Measurements from ENCODE around the gene STT3A. TPM values are rescaled to one million over a fixed set of nuclear protein-coding genes. Genes with fewer than 3 reads are reported as not detected.

Gene STT3A
- polyA plus RNA-seq, 2 of the 4 experiments (the other 2 are of a cell fraction), result 92.1 to 197 TPM

- ATAC-seq, result peak; percentile 59 to 80
- ChIA-PET POLR2A (interaction anchor here (1.9 kb wide), 1 partner anchor 261 kb away, joined by 5 read pairs; the partner anchor contains the start of gene HYLS1), CTCF (interaction anchor here (0.7 to 1.2 kb wide), 4 partner anchors 18 to 458 kb away, joined by 3 read pairs; no protein-coding TSS in a partner anchor)
- peak overlapping the region; percentile 79 for H3K4me2 ChIP-seq
- 2% methylated on average over 16 of the region's 18 CpGs for WGBS (ENCODE audit: missing lambda C conversion rate)
- H3K4me3 ChIP-seq, result peak overlapping the region; percentile 60
- no peak for FAIRE-seq
- peak overlapping the region; percentile 84 to 88 for H3K27ac ChIP-seq
- H3K9me3 ChIP-seq, result no peaks in the 10 kb centered on the region
- DNase-seq (ENCODE audit: low read depth in 1 of 2, low spot score in 1 of 2), result peak; percentile 68 to 90
- peak; percentile 65 to 88; a peak in 3 of 4 replicates for TF ChIP-seq CEBPB (IDR thresholded peaks at IDR 0.05)
- TF ChIP-seq, protein P1, sequence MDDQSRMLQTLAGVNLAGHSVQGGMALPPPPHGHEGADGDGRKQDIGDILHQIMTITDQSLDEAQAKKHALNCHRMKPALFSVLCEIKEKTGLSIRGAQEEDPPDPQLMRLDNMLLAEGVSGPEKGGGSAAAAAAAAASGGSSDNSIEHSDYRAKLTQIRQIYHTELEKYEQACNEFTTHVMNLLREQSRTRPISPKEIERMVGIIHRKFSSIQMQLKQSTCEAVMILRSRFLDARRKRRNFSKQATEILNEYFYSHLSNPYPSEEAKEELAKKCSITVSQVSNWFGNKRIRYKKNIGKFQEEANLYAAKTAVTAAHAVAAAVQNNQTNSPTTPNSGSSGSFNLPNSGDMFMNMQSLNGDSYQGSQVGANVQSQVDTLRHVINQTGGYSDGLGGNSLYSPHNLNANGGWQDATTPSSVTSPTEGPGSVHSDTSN (IDR thresholded peaks at IDR 0.05), result no peak
- no peak for TF ChIP-seq TP53 (CRISPR knock-in tag; IDR thresholded peaks at IDR 0.05)
- TF ChIP-seq HES2 (IDR thresholded peaks at IDR 0.05), result no peak
- peak; percentile 52; the same call in 1 of the 2 replicates for TF ChIP-seq MAZ (IDR thresholded peaks at IDR 0.05; ENCODE audit: borderline replicate concordance, low read depth, low read length)
- TF ChIP-seq KDM5A (IDR thresholded peaks at IDR 0.05), result 0 out of 2 replicates have a peak, but pooled peaks have one; percentile 2
- no peak for TF ChIP-seq CHD4 (IDR thresholded peaks at IDR 0.05; ENCODE audit: borderline replicate concordance)
- TF ChIP-seq CTCF (IDR thresholded peaks at IDR 0.05), result peak; percentile 25; the same call in 2 of the 3 replicates
- TF ChIP-seq JUNB (IDR thresholded peaks at IDR 0.05), result no peak
- no peak for TF ChIP-seq HOXB13 (CRISPR knock-in tag; IDR thresholded peaks at IDR 0.05; ENCODE audit: low read depth)
- no peak for TF ChIP-seq RARB (CRISPR knock-in tag; IDR thresholded peaks at IDR 0.05)
- no peak for TF ChIP-seq EP300 (IDR thresholded peaks at IDR 0.05)
- TF ChIP-seq RAD21 (conservative IDR thresholded peaks at IDR 0.05 in 1 of 2, IDR thresholded peaks at IDR 0.05 in 1 of 2), result peak in 1 of 2 experiments; percentile 7; a peak in 2 of 5 replicates
- TF ChIP-seq MAFK (IDR thresholded peaks at IDR 0.05; ENCODE audit: partially characterized antibody), result no peak
- no peak for TF ChIP-seq REST (IDR thresholded peaks at IDR 0.05)
- no peak for TF ChIP-seq RNF2 (IDR thresholded peaks at IDR 0.05; ENCODE audit: borderline replicate concordance, low read depth)
- TF ChIP-seq ZC3H11A (IDR thresholded peaks at IDR 0.05), result no peak
- peaks cover 24% of the 10 kb centered on the region for H3K4me1 ChIP-seq
Measured at GRCh38 chr11:125626288-125626950, 33.8 kb downstream of the STT3A start.

Measured in A549 (cell line).